GM12874 (cell line): ENCODE results near the gene CHRM5.

Experiments
- CTCF ChIP-seq: IDR thresholded peaks from 2 replicates; pipeline ENCODE4 v1.5.1; 2011; ENCODE audit warnings: low read depth, mild to moderate bottlenecking, control low read depth, low read length, moderate library complexity; ENCODE audit not compliant: insufficient read depth

CHRM5 gene

DNA sequence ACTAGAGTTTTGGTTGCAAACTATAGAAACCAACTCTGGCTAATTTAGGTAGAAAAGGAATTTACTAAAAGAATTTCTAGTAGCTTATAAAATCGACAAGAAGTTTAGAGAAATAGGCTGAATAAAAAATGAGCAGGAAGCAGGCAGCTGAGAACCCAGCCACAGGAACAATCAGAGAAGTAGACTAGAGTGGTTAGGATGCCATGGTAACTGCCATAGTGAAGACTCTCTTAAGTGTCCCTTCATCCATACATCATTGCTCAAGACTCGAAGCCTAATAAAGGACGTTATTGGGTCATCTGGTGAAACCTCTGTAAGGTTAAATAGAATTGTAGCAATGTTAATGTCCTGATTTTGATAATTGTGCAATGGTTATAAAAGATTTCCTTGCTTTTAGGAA, 57.0 kb downstream of the CHRM5 start:
- TF ChIP-seq CTCF, result no peak

- no peak for TF ChIP-seq CTCF
These were observed 59.3 kb downstream of the CHRM5 start for GRCh38 chr15:34027606-34028005.

- TF ChIP-seq CTCF, result no peak
These were observed 63.9 kb downstream of the CHRM5 start for GRCh38 chr15:34031987-34032760.

GRCh38 chr15:34038023-34038870, 70.0 kb downstream of the CHRM5 start:
- TF ChIP-seq CTCF, result no peak

DNA sequence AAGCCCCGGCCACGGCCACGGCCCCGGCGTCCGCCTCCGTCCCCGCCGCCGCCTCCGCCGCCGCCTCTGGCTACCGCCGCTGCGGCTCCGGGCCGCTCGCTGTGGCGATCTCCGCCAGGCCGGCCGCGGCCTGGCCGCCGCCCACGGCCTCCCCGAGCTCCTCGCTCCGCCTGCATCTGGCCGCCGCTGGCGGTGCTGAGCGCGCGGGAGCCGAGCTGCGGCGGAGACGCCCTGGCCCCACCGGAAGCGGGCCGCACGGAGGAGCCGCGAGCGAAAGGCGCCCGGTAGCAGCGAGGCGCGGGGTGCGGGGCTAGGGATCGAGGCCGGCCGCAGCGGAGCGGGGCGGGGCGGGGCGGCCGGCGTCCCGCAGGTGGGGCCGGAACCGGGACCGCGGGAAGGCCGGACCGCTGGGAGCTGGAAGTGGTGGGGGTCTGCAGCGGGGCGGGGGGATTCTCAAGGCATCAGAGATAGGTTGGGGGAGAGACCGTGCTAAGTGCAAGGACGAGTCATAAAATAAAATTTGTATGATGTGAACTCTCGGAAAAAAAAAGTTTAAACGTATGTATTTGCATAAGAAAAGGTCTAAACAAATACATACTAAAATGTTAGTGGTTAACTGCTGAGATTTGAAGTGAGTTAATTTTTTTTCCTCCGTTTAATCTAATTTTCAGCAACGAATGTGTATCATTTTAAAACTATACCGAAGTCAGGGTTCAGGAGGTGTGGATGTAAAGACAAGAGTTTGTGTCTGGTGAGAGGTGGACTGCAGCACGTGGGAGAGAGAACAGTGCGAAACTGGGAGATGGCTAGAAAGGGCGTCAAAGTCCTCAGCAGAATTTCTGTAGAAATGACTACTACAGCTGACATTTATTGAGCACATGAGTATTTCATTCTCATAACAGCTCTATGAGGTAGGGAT, 70.8 kb downstream of the CHRM5 start, which contains the start of gene AVEN:
Gene AVEN (minus strand): TSS at position 334 of the 919 bp plus-strand sequence. CDS start 158 bp downstream, at position 176.
- no peak for TF ChIP-seq CTCF

- TF ChIP-seq CTCF, result no peak
These were observed 71.5 kb downstream of the CHRM5 start for GRCh38 chr15:34039790-34040113.
